HEK293 (cell line): ENCODE measurements around the gene COPS3.

ENCODE experiments used
- CTCF ChIA-PET: fragments of 350-600 bp; formaldehyde crosslinking; extraction: SDS; loops from one replicate; lab custom pipeline; 2021; ENCODE audit warnings: antibody characterized with exemption; lab: Yijun Ruan, JAX
- POLR2A ChIA-PET: fragments of 300-600 bp; formaldehyde crosslinking; extraction: SDS; loops from one replicate; lab custom pipeline; 2020; ENCODE audit warnings: antibody characterized with exemption, inconsistent platforms; lab: Yijun Ruan, JAX
- H3K27ac ChIP-seq: fragments of 200-500 bp; sonication (Bioruptor generic); 2 replicates; pipeline ENCODE4 v1.5.1; 2014; ENCODE audit warnings: low read depth, low read length, control low read depth, inconsistent platforms; ENCODE audit errors: extremely low read depth
- H3K36me3 ChIP-seq, 2 experiments: fragments of 200-500 bp in 1 of 2; sonication (Bioruptor generic) in 1 of 2; 1 replicate in 1 of 2; 2 replicates in 1 of 2; pipeline ENCODE4 v1.5.1; 2014 to 2017; ENCODE audit warnings: inconsistent platforms in 2 of 2, low read length in 2 of 2; ENCODE audit not compliant: control insufficient read depth in 2 of 2, insufficient read depth in 1 of 2
- H3K4me1 ChIP-seq: fragments of 200-500 bp; sonication (Bioruptor generic); 2 replicates; pipeline ENCODE4 v1.5.1; 2014; ENCODE audit warnings: mild to moderate bottlenecking, low read length, inconsistent platforms; ENCODE audit not compliant: control insufficient read depth, insufficient read depth
- H3K4me3 ChIP-seq: 2 replicates; pipeline ENCODE4 v1.5.1; 2011; ENCODE audit warnings: low read depth, mild to moderate bottlenecking, control low read depth, low read length, moderate library complexity
- H3K9me3 ChIP-seq: fragments of 200-500 bp; sonication (Bioruptor generic); 2 replicates; pipeline ENCODE4 v1.5.1; 2014; ENCODE audit warnings: low read depth, low read length, inconsistent platforms; ENCODE audit not compliant: control insufficient read depth, insufficient read depth
- EGR2 ChIP-seq: fragments of 450-650 bp; formaldehyde crosslinking; IDR thresholded peaks from 2 replicates; pipeline ENCODE4 v1.5.1; 2016; ENCODE audit warnings: low read depth, missing biosample characterization, missing genetic modification characterization
- PRDM10 ChIP-seq: fragments of 450-650 bp; formaldehyde crosslinking; IDR thresholded peaks from 2 replicates; pipeline ENCODE4 v1.5.1; 2016; ENCODE audit warnings: missing biosample characterization, missing genetic modification characterization
- PRDM4 ChIP-seq: fragments of 450-650 bp; formaldehyde crosslinking; IDR thresholded peaks from 2 replicates; pipeline ENCODE4 v1.5.1; 2017; ENCODE audit warnings: missing biosample characterization, missing genetic modification characterization
- ZFHX2 ChIP-seq: fragments of 450-650 bp; formaldehyde crosslinking; conservative IDR thresholded peaks from 2 replicates; pipeline ENCODE4 v1.5.1; 2016; ENCODE audit warnings: missing biosample characterization, missing genetic modification characterization
- ZNF302 ChIP-seq: fragments of 450-650 bp; formaldehyde crosslinking; IDR thresholded peaks from 2 replicates; pipeline ENCODE4 v1.5.1; 2016; ENCODE audit warnings: missing biosample characterization, missing genetic modification characterization, low read depth
- ZNF366 ChIP-seq: fragments of 450-650 bp; formaldehyde crosslinking; conservative IDR thresholded peaks from 2 replicates; pipeline ENCODE4 v1.5.1; 2016; ENCODE audit warnings: missing biosample characterization, missing genetic modification characterization
- ZNF394 ChIP-seq: fragments of 450-650 bp; formaldehyde crosslinking; IDR thresholded peaks from 2 replicates; pipeline ENCODE4 v1.5.1; 2016; ENCODE audit warnings: missing biosample characterization, missing genetic modification characterization, mild to moderate bottlenecking, moderate library complexity, borderline replicate concordance
- ZNF623 ChIP-seq: fragments of 450-650 bp; formaldehyde crosslinking; IDR thresholded peaks from 2 replicates; pipeline ENCODE4 v1.5.1; 2016; ENCODE audit warnings: missing biosample characterization, missing genetic modification characterization
- TF ChIP-seq, protein P1 (sequence below): fragments of 450-650 bp; formaldehyde crosslinking; IDR thresholded peaks from 2 replicates; pipeline ENCODE4 v1.5.1; 2016; ENCODE audit warnings: missing biosample characterization, missing genetic modification characterization, borderline replicate concordance
- TF ChIP-seq, protein P2 (sequence below): fragments of 450-650 bp; formaldehyde crosslinking; IDR thresholded peaks from 2 replicates; pipeline ENCODE4 v1.5.1; 2016; ENCODE audit warnings: missing biosample characterization, missing genetic modification characterization, low read depth
- TF ChIP-seq, protein P3 (sequence below): fragments of 450-650 bp; formaldehyde crosslinking; IDR thresholded peaks from 2 replicates; pipeline ENCODE4 v1.5.1; 2016; ENCODE audit warnings: missing biosample characterization, missing genetic modification characterization

Gene COPS3

GRCh38 chr17:17204635-17205231 is 76.3 kb downstream of the COPS3 start (continued):
- TF ChIP-seq PRDM10 (tag by site-specific recombination): no peak
- TF ChIP-seq, protein P1, sequence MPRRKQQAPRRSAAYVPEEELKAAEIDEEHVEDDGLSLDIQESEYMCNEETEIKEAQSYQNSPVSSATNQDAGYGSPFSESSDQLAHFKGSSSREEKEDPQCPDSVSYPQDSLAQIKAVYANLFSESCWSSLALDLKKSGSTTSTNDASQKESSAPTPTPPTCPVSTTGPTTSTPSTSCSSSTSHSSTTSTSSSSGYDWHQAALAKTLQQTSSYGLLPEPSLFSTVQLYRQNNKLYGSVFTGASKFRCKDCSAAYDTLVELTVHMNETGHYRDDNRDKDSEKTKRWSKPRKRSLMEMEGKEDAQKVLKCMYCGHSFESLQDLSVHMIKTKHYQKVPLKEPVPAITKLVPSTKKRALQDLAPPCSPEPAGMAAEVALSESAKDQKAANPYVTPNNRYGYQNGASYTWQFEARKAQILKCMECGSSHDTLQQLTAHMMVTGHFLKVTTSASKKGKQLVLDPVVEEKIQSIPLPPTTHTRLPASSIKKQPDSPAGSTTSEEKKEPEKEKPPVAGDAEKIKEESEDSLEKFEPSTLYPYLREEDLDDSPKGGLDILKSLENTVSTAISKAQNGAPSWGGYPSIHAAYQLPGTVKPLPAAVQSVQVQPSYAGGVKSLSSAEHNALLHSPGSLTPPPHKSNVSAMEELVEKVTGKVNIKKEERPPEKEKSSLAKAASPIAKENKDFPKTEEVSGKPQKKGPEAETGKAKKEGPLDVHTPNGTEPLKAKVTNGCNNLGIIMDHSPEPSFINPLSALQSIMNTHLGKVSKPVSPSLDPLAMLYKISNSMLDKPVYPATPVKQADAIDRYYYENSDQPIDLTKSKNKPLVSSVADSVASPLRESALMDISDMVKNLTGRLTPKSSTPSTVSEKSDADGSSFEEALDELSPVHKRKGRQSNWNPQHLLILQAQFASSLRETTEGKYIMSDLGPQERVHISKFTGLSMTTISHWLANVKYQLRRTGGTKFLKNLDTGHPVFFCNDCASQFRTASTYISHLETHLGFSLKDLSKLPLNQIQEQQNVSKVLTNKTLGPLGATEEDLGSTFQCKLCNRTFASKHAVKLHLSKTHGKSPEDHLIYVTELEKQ (tag by site-specific recombination): no peak
- no peak for TF ChIP-seq ZNF394 (tag by site-specific recombination)
- no peak for TF ChIP-seq PRDM4 (tag by site-specific recombination)
- TF ChIP-seq, protein P2, sequence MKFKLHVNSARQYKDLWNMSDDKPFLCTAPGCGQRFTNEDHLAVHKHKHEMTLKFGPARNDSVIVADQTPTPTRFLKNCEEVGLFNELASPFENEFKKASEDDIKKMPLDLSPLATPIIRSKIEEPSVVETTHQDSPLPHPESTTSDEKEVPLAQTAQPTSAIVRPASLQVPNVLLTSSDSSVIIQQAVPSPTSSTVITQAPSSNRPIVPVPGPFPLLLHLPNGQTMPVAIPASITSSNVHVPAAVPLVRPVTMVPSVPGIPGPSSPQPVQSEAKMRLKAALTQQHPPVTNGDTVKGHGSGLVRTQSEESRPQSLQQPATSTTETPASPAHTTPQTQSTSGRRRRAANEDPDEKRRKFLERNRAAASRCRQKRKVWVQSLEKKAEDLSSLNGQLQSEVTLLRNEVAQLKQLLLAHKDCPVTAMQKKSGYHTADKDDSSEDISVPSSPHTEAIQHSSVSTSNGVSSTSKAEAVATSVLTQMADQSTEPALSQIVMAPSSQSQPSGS (tag by site-specific recombination): no peak
- no peak for TF ChIP-seq ZNF302 (tag by site-specific recombination)
- TF ChIP-seq ZNF623 (tag by site-specific recombination): no peak

DNA sequence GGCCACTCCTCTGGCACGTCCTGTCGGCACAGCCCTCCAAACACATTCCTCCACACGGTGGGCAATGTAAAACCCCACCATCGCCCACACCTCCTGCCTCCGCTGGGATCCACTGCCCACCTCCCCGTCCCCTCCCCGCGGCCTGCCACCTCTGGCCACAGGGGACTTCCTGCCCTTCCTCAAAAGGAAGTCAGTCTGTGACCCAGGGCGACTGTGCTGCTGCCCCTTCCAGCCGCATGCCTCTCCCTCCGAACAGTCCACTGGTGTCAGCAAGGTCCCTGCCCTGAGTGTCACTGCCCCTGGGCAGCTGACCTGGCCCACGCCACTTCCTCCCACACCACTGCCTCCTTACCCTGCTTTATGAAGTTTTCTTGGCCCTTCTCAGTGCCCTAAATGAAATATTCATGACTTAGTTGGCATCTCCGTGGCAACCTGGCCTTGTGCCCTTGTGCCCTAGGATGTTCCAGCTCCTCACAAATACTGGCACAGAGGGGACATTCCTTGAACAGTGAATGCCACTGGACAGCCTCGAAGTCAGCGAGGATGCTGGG is 76.9 kb downstream of the COPS3 start:
- no peaks in the 10 kb centered on the region for H3K9me3 ChIP-seq
- CTCF ChIA-PET: interaction anchor here (0.6 to 1.2 kb wide), 2 partner anchors 62 to 154 kb away, joined by 3 to 4 read pairs; no protein-coding TSS in a partner anchor
- no peak overlapping the region for H3K4me3 ChIP-seq
- peaks cover 5% of the 10 kb centered on the region for H3K4me1 ChIP-seq
- TF ChIP-seq, protein P3, sequence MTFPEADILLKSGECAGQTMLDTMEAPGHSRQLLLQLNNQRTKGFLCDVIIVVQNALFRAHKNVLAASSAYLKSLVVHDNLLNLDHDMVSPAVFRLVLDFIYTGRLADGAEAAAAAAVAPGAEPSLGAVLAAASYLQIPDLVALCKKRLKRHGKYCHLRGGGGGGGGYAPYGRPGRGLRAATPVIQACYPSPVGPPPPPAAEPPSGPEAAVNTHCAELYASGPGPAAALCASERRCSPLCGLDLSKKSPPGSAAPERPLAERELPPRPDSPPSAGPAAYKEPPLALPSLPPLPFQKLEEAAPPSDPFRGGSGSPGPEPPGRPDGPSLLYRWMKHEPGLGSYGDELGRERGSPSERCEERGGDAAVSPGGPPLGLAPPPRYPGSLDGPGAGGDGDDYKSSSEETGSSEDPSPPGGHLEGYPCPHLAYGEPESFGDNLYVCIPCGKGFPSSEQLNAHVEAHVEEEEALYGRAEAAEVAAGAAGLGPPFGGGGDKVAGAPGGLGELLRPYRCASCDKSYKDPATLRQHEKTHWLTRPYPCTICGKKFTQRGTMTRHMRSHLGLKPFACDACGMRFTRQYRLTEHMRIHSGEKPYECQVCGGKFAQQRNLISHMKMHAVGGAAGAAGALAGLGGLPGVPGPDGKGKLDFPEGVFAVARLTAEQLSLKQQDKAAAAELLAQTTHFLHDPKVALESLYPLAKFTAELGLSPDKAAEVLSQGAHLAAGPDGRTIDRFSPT: peak; percentile 59; the same call in 1 of the 2 replicates
- peak; percentile 37; the same call in 1 of the 2 replicates for TF ChIP-seq ZFHX2 (tag by site-specific recombination)
- TF ChIP-seq EGR2 (tag by site-specific recombination): peak; percentile 29; the same call in 1 of the 2 replicates
- TF ChIP-seq ZNF366 (tag by site-specific recombination): no peak
- no peak overlapping the region for H3K27ac ChIP-seq
- H3K36me3 ChIP-seq: peaks cover 4 to 41% of the 10 kb centered on the region in 2 experiments
- POLR2A ChIA-PET: interaction anchor here (0.6 kb wide), 1 partner anchor 179 kb away, joined by 4 read pairs; no protein-coding TSS in a partner anchor
